ENCODE results near the gene PSMC6. TPM values are rescaled to one million over a fixed set of nuclear protein-coding genes. Genes with fewer than 3 reads are reported as not detected.

PSMC6 gene
- total and polyA plus RNA-seq, 2 of the 8 experiments (the other 6 are each of a cell fraction or from before 2014, with no cell fraction given): 45.1 to 107 TPM

DNA sequence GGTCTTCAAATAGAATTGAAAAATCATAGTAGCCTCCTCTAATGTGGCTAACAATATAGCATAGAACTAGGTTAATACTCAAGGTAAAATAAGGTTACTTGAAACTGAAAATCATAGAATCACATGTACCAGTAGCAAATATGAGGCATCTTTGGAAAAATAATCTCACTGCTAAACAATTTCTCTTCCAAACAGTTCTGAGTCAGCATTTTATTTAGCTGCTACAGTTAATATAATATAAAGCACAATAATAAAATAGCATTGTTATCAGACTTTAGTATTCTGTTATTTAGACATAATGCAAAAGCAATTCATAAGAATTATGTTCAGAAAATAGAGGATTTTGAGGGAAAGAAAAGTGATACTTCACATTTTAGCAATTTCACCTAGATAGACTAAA, 46.7 kb upstream of the PSMC6 start (continued):
- TF ChIP-seq, protein P1, sequence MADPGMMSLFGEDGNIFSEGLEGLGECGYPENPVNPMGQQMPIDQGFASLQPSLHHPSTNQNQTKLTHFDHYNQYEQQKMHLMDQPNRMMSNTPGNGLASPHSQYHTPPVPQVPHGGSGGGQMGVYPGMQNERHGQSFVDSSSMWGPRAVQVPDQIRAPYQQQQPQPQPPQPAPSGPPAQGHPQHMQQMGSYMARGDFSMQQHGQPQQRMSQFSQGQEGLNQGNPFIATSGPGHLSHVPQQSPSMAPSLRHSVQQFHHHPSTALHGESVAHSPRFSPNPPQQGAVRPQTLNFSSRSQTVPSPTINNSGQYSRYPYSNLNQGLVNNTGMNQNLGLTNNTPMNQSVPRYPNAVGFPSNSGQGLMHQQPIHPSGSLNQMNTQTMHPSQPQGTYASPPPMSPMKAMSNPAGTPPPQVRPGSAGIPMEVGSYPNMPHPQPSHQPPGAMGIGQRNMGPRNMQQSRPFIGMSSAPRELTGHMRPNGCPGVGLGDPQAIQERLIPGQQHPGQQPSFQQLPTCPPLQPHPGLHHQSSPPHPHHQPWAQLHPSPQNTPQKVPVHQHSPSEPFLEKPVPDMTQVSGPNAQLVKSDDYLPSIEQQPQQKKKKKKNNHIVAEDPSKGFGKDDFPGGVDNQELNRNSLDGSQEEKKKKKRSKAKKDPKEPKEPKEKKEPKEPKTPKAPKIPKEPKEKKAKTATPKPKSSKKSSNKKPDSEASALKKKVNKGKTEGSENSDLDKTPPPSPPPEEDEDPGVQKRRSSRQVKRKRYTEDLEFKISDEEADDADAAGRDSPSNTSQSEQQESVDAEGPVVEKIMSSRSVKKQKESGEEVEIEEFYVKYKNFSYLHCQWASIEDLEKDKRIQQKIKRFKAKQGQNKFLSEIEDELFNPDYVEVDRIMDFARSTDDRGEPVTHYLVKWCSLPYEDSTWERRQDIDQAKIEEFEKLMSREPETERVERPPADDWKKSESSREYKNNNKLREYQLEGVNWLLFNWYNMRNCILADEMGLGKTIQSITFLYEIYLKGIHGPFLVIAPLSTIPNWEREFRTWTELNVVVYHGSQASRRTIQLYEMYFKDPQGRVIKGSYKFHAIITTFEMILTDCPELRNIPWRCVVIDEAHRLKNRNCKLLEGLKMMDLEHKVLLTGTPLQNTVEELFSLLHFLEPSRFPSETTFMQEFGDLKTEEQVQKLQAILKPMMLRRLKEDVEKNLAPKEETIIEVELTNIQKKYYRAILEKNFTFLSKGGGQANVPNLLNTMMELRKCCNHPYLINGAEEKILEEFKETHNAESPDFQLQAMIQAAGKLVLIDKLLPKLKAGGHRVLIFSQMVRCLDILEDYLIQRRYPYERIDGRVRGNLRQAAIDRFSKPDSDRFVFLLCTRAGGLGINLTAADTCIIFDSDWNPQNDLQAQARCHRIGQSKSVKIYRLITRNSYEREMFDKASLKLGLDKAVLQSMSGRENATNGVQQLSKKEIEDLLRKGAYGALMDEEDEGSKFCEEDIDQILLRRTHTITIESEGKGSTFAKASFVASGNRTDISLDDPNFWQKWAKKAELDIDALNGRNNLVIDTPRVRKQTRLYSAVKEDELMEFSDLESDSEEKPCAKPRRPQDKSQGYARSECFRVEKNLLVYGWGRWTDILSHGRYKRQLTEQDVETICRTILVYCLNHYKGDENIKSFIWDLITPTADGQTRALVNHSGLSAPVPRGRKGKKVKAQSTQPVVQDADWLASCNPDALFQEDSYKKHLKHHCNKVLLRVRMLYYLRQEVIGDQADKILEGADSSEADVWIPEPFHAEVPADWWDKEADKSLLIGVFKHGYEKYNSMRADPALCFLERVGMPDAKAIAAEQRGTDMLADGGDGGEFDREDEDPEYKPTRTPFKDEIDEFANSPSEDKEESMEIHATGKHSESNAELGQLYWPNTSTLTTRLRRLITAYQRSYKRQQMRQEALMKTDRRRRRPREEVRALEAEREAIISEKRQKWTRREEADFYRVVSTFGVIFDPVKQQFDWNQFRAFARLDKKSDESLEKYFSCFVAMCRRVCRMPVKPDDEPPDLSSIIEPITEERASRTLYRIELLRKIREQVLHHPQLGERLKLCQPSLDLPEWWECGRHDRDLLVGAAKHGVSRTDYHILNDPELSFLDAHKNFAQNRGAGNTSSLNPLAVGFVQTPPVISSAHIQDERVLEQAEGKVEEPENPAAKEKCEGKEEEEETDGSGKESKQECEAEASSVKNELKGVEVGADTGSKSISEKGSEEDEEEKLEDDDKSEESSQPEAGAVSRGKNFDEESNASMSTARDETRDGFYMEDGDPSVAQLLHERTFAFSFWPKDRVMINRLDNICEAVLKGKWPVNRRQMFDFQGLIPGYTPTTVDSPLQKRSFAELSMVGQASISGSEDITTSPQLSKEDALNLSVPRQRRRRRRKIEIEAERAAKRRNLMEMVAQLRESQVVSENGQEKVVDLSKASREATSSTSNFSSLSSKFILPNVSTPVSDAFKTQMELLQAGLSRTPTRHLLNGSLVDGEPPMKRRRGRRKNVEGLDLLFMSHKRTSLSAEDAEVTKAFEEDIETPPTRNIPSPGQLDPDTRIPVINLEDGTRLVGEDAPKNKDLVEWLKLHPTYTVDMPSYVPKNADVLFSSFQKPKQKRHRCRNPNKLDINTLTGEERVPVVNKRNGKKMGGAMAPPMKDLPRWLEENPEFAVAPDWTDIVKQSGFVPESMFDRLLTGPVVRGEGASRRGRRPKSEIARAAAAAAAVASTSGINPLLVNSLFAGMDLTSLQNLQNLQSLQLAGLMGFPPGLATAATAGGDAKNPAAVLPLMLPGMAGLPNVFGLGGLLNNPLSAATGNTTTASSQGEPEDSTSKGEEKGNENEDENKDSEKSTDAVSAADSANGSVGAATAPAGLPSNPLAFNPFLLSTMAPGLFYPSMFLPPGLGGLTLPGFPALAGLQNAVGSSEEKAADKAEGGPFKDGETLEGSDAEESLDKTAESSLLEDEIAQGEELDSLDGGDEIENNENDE (IDR thresholded peaks at IDR 0.05; ENCODE audit: insufficient replicate concordance, low read length): no peak
- TF ChIP-seq CHD2 (IDR thresholded peaks at IDR 0.05; ENCODE audit: low read length) (no peak), KDM4A (IDR thresholded peaks at IDR 0.05; ENCODE audit: low read depth, low read length, severe bottlenecking) (no peak), KDM1A (IDR thresholded peaks at IDR 0.05; ENCODE audit: borderline replicate concordance, low read length) (no peak), POLR2AphosphoS5 (IDR thresholded peaks at IDR 0.05; ENCODE audit: low read depth, low read length) (no peak), SP2 (IDR thresholded peaks at IDR 0.05; ENCODE audit: low read length) (no peak), RAD21 (IDR thresholded peaks at IDR 0.05 in 1 of 2, conservative IDR thresholded peaks at IDR 0.05 in 1 of 2; ENCODE audit: low read depth in 2 of 2, low read length in 2 of 2) (no peak), GTF2F1 (IDR thresholded peaks at IDR 0.05; ENCODE audit: borderline replicate concordance, low read depth, low read length) (no peak), TCF12 (IDR thresholded peaks at IDR 0.05; ENCODE audit: low read depth, low read length) (no peak)

All from H1 (cell line).